Left cardiac atrium (tissue), 4 donors: ENCODE results near the gene PGAM2. TPM values are rescaled to one million over a fixed set of nuclear protein-coding genes. Genes with fewer than 3 reads are reported as not detected.
"Not testable (repeated sequence)": the region's sequence is repeated elsewhere in the genome, so short reads cannot be mapped to it uniquely, and the experiment has no call there.

Experiments used
- ATAC-seq, 2 donors: fragments of 200-7000 bp; cut with Tn5 transposase; one replicate each; pipeline ENCODE4 v1.9.1; 2020; ENCODE audit warnings: mild to moderate bottlenecking in 2 of 2, moderate library complexity in 2 of 2
- DNase-seq: peaks from one replicate; pipeline ENCODE4 v3.0.0-alpha.2; 2020
- intact Hi-C, 2 donors: fragments of 100-400 bp; cut with DNase I; formaldehyde crosslinking; loops; one replicate each; pipeline versions ENCODE4 v1.14.1 to v1.15.1; 2022 to 2023
- total RNA-seq, 2 donors: library from RNA; stranded (reverse); fragmentation: NEBNext Ultra II Directional; extraction: Animal tissue kit (Norgen Biotek cat#: 25700); gene quantifications; one replicate each; pipeline ENCODE4 v1.2.1, GENCODE V29; 2021
- donor health status: DM: no; HTN: yes; CAD: no.
- donor health status: DM: no; HTN: yes; CAD: no; lungs with severe emphysema.
- donor health status: DM: yes; HTN: yes; CAD: no.
- donor health status: Dilated cardiomyopathy.

Gene PGAM2
- total RNA-seq, 2 donors from 2014 or later = 799 to 1,159 TPM

GRCh38 chr7:44044315-44045225 is 20.8 kb downstream of the PGAM2 start, which contains the start of gene DBNL:
DBNL (plus strand) TSS chr7:44044702; CDS start chr7:44044738, 36 bp downstream.
- DNase-seq (peak; percentile 97), ATAC-seq (peak; percentile 91 to 94)
- intact Hi-C loops = no loop called here

DNA sequence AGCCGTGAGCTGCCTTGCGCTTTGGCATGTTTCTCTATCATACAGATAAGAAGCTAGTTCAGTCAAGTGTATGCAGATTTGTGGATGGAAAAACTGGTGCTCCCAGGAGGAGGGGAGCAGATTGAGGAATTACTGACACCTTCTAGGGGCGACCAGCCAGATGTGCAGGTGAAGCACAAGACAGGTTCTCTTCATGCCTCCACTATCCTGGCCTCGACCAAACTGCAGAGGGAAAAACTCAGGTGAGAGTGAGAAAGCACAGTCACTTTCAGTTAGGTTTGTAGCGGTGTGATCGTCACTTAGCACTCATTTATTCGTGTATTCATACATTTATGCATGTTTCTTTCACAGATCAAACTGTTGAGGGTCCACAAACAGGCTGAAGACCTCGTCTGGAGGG is 21.5 kb downstream of the PGAM2 start:
- no peak for ATAC-seq
- intact Hi-C loops = no loop called here
- no peak for DNase-seq

GRCh38 chr7:44042221-44042620 is 23.1 kb downstream of the PGAM2 start:
- DNase-seq = no peak
- intact Hi-C loops = no loop called here
- no peak for ATAC-seq

GRCh38 chr7:44040493-44040891 is 24.9 kb downstream of the PGAM2 start:
- intact Hi-C loops, DNase-seq: not testable (repeated sequence)
- ATAC-seq = peak; percentile 29 to 30

DNA sequence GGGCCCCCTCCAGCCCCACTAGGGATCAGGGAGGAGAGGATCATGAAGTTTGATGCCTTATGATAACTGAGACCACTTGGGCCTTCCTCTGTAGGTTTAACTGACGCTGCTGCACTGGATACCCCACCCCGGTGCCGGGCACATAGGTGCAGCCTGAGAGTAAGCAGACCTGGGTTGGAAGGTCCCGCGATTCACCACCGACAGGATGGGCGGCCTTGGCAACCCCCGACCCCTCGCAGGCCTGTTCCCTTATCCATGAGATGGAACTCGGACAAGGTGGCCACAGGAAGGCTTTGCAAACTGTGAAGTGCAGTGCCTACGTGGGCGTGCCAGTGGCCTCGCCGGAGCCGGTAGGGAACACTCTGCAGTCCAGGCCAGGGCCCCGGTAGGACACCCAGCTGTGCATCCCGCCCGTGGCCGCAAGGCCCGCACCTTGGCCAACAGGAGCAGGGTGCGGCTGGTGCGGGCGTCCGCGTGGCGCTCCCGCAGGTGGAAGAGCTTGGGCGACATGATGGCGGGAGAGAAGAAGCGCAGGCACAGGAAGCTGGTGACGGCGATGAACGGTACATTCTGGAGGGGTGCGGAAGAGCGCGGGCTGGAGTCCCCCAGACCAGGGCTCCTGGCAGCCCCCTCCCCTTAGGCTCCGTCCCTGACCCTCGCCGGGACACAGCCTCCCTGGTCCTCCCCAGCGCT is 25.4 kb downstream of the PGAM2 start:
- ATAC-seq = peak in 1 of 2 donors; percentile 1
- DNase-seq, intact Hi-C loops: not testable (repeated sequence)

DNA sequence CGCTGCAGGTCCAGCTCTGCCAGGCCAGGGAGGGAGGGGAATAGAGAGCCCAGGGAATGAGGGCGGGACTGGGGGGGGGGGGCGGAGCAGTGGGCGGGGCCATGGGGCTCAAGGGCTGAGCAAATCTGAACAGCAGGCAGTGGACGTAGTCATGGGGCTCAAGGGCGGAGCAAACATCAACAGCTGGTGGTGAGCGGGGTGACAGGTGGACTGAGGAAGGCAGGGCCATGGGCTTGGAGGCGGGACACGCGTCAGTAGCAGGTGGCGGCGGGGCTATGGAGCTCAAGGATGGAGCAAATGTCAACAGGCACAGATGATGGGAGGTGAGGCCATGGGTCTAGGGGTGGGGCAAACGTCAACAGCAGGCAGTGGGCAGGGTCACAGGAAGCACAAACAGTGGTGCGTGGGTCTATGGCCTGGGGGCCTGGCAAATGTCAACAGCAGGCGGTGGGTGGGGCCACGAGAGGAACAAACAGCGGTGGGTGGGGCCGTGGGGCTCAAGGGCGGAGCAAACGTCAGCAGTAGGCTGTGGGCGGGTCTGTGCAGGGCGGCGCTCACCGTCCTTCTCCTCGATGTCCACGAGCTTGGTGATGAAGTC is 26.3 kb downstream of the PGAM2 start:
- DNase-seq (peak; percentile 95), ATAC-seq (peak; percentile 91 to 94)
- intact Hi-C loops = not testable (repeated sequence)

GRCh38 chr7:44038553-44038952 is 26.8 kb downstream of the PGAM2 start:
- DNase-seq, intact Hi-C loops, ATAC-seq: not testable (repeated sequence)

DNA sequence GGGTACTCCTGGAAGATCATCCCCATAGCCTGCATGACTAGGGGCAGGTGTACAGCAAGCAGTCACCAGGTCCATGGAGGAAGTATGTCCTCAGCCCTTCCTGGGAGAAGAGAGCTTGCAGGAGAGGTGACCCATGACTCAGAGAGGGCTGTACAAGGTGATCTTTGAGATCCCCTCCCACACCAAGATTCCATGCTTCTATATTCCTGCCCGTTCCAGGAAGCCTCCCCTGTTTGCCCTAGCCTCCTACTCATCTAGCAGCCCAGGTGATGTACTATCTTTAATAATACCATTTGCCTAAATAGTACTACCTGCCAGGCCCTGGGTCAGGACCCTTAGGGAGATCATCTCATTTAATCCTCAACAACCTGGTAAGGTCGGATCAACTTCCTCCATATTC is 27.4 kb downstream of the PGAM2 start:
- intact Hi-C loops, DNase-seq, ATAC-seq: not testable (repeated sequence)

DNA sequence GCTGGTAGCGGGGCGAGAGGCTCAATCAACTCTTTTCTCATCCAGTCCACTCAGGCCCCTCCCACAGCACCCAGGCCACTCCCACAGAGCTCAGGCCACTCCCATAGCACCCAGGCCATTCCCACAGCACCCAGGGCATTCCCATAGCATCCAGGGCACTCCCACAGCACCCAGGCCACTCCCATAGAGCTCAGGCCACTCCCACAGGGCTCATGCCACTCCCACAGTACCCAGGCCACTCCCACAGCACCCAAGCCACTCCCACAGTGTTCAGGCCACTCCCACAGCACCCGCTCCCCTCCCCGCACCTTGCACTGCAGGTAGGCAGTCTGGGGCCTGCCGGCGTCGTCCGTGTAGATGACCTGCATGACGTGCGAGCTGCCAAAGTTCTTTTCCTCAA is 29.0 kb downstream of the PGAM2 start:
- intact Hi-C loops, DNase-seq: not testable (repeated sequence)
- peak in 1 of 2 donors; percentile 0 for ATAC-seq

DNA sequence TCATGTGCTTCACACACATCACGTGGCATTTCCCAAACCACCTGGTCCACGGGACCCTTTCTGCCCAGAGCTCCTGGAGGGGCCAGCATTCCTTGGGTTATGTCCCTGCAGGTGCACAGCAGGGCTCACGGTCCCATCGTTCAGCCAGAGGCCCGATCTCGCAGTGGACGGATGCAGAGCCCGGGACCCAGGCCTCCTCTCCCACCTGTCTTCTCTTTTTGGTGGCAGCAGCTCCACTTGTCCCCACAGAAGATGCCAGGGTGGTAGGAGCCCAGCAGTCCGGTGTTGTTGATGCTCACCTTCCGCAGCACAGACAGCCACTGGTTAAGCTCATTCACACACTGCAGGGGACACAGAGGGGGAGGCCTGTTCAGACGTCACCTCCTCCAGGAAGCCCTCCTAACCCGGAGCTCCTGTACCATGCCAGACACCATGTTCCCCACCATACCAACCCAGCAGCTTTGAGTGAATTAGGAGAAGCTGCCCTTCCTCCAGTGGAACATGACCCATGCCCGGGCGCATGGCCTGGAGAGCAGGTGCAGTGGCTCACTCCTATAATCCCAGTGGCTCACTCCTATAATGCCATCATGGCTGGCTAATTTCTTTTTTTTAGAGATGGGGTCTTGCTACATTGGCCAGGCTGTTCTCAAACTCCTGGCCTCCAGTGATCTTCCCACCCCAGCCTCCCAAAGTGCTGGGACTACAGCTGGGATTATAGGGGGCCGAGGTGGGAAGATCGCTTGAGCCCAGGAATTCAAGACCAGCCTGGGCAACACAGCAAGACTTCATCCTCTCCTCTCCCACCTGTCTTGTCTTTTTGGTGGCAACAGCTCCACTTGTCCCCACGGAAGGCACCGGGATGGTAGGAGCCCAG is 31.2 kb downstream of the PGAM2 start:
- ATAC-seq, intact Hi-C loops: not testable (repeated sequence)

GRCh38 chr7:44032031-44032430 is 33.3 kb downstream of the PGAM2 start:
- ATAC-seq, DNase-seq, intact Hi-C loops: not testable (repeated sequence)

More for the DNA sequence above, 31.2 kb downstream of the PGAM2 start:
- DNase-seq = not testable (repeated sequence)

- ATAC-seq, intact Hi-C loops, DNase-seq: not testable (repeated sequence)
Measured at GRCh38 chr7:44031319-44031718, 34.0 kb downstream of the PGAM2 start.

GRCh38 chr7:44030029-44030428 is 35.3 kb downstream of the PGAM2 start:
- DNase-seq, intact Hi-C loops: not testable (repeated sequence)
- ATAC-seq = peak in 1 of 2 donors; percentile 68

GRCh38 chr7:44029433-44029832 is 35.9 kb downstream of the PGAM2 start:
- intact Hi-C loops, DNase-seq, ATAC-seq: not testable (repeated sequence)

DNA sequence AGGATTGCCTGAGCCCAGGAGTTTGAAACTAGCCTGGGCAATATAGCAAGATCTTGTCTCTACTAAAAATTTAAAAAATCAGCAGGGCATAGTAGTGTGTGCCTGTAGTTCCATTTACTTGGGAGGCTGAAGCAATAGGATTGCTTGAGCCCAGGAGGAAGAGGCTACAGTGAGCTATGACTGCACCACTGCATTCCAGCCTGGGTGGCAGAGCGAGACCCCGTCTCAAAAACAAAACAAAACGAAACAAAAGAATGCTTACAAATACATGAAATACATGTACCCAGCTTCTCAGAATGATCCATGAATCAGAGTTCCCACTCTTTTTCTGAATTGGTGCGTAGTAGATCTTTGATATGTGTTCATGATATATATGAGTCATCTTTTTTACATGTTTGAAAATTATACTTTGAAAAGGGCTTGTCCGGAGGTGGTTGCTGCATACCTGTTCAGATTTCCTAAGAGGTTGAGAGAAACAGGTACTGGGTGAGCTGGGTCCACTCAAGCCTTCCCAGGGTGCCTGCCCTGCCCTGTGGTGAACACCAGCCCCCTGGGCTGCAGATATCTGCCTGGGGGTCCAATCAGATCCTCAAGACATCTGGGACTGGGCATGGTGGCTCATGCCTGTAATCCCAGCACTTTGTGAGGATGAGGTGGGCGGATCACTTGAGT is 42.4 kb downstream of the PGAM2 start:
- ATAC-seq, DNase-seq, intact Hi-C loops: not testable (repeated sequence)

DNA sequence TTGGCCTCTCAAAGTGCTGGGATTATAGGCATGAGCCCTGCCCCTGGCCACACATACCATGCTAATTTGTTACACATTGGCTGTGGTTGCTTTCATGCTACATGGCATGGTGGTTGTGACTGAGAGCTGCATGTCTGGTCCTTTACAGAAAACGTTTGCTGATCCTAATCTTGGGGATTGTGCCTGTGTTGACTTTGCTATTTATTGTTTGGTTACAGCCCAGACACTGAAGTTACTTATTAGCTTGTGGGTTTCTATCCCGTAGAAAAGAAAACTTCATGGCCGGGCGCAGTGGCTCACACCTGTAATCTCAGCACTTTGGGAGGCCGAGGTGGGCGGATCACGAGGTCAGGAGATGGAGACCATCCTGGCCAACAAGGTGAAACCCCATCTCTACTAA is 43.3 kb downstream of the PGAM2 start:
- DNase-seq, intact Hi-C loops, ATAC-seq: not testable (repeated sequence)

- ATAC-seq, intact Hi-C loops, DNase-seq: not testable (repeated sequence)
Measured at GRCh38 chr7:44019825-44020224, 45.5 kb downstream of the PGAM2 start.
